HG03025 (cell line): ENCODE results near the gene NCAN.
"Not testable (repeated sequence)": the region's sequence is repeated elsewhere in the genome, so short reads cannot be mapped to it uniquely, and the experiment has no call there.

ENCODE experiments used
- ATAC-seq: cut with Tn5 transposase; IDR thresholded peaks from one replicate; pipeline ENCODE4 v1.9.1; 2021; ENCODE audit warnings: mild to moderate bottlenecking, moderate library complexity; ENCODE audit not compliant: unreplicated experiment, low FRiP score

NCAN gene

DNA sequence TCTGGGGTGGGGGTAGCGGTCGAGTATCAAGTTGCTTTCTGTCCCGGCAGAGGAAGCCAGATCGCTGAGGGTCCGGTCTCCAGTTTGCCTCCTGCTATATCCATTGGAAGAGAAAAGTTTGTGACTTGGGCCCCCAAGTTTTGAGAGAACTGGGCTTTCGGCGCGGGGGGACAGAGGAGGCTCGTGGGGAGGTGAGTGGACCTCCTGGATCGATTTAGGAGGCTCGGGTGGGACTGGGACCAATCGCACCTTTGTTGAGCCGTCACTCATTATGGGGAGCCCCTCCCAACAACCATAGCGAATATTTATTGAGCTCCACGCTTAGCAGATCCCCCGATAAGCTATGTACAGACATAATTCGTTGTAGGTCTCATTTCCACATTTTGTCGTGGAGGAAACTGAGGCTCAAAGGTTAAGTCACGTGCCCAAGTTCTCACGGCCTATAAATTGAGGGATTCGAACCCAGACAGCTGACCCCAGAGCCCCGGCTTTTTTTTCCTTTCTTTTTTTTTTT lies 18.8 kb upstream of the NCAN start:
- no peak for ATAC-seq

DNA sequence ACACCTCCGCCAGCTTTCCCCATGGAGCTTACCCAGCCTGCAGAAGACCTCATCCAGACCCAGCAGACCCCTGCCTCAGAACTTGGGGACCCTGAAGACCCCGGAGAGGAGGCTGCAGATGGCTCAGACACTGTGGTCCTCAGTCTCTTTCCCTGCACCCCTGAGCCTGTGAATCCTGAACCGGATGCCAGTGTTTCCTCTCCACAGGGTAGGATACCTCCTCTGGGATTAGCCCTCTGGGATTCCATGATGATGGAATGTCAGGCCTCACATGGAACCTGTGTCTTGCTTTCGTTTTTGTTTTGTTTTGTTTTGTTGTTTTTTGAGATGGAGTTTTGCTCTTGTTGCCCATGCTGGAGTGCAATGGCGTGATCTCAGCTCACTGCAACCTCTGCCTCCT lies 17.8 kb upstream of the NCAN start:
- no peak for ATAC-seq

DNA sequence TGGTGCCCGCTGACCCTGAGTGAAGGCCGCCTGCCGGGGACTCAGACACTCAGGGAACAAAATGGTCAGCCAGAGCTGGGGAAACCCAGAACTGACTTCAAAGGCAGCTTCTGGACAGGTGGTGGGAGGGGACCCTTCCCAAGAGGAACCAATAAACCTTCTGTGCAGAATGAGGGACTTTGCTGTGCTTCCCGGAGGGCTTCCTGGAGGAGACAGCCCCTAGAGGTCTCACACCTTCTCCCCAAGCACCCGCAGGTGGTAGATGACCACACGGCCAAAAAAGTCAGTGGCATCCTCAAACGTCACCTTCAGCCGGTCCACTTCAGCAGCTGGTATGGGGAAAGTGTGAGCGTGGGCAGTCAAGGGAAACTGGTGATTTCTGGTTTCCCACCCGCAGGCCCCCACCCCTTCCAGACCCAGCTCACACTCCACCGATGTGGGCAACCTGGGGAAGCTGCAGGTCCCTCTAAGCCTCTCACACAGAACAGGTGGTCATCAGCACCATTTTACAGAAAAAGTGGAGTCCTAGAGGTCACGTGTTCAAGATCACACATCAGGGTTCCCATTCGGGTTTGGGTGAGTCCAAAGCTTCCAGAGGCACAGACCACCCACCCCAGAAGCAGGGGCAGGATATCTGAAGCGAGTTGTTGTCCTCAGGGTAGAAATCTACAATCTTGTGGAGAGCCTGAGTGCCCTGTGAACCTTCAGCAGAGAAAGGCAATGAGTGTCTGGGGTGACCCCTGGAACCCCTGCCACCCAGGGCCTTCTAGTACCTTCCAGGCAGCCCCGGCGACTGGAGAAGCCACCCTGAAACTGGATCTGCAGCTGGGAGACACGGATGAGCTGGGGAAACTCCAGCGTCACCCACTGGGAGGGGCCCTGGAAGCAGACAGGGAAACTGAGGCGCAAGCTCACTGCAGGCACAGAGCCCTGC lies 9.8 kb upstream of the NCAN start:
- ATAC-seq = no peak

DNA sequence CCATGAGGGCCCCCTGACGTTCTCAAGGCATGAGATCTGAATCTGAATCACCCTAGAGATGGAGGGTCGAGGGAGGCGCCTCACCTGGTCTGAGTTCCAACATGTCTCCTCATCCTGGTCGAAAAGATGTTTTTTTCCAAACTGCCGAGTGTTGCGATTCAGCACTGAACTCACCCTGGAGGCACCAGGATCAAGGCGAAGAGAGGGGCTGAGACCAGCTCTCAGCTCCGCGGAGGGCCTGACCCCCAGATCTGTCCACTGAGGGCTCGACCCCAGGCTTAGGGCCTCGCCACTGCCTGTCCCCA lies 9.1 kb upstream of the NCAN start:
- peak; percentile 19 for ATAC-seq

DNA sequence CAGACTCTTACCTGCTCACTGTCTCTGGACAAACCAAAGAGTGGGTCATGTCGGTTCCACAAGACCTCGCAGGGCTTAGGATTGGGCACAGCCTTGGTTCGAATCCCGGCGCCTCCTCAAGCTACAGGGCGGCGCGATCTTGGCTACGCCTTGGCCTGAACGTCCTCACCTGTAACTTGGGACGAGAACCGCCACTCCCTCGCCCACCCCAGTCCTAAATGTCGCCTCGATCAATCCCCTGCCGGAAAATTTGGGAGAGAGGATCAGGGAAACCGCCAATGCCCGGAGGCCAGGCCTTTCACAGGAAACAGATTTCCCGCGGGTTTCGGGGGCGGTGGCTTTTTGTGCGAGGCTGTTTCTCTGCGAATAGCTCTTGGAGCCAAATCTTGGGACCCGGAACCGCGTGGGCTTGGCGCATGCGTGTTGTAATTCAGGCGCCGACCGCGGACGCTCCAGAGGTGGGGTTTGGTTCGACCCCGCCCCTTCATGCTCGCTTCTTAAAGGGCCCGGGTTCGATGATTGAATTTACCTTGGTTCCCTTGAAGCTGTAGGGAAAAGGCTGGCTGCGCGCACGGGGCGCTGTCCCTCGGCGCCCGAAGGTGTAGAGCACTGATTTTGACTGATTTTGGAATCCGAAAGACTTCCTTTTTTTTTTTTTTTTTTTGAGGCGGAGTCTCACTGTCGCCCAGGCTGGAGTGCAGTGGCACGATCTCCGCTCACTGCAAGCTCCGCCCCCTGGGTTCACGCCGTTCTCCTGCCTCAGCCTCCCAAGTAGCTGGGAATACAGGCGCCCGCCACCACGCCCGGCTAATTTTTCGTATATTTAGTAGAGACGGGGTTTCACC lies 8.5 kb upstream of the NCAN start, which contains the start of gene NR2C2AP:
Gene NR2C2AP (minus strand): TSS at position 403 of the 845 bp plus-strand sequence. CDS start 354 bp downstream, at position 49.
- peak; percentile 46 for ATAC-seq

DNA sequence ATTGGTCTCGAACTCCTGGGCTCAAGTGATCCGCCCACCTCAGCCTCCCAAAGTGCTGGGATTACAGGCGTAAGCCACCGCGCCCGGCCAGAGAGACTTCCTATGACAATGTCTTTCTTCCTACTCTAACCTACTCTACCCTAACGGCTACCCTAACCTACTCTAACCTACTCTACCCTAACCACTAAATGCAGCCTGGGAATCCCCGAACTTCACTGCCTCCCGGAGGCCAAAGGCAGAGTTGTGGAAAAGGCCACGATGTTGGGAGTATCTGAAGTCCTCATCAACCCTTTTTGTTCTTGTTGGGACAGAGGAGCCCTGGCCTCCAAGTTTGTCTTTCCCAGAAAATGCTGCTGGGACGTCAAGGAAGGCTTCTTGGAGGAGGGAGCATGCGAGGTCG lies 7.6 kb upstream of the NCAN start:
- no peak for ATAC-seq

DNA sequence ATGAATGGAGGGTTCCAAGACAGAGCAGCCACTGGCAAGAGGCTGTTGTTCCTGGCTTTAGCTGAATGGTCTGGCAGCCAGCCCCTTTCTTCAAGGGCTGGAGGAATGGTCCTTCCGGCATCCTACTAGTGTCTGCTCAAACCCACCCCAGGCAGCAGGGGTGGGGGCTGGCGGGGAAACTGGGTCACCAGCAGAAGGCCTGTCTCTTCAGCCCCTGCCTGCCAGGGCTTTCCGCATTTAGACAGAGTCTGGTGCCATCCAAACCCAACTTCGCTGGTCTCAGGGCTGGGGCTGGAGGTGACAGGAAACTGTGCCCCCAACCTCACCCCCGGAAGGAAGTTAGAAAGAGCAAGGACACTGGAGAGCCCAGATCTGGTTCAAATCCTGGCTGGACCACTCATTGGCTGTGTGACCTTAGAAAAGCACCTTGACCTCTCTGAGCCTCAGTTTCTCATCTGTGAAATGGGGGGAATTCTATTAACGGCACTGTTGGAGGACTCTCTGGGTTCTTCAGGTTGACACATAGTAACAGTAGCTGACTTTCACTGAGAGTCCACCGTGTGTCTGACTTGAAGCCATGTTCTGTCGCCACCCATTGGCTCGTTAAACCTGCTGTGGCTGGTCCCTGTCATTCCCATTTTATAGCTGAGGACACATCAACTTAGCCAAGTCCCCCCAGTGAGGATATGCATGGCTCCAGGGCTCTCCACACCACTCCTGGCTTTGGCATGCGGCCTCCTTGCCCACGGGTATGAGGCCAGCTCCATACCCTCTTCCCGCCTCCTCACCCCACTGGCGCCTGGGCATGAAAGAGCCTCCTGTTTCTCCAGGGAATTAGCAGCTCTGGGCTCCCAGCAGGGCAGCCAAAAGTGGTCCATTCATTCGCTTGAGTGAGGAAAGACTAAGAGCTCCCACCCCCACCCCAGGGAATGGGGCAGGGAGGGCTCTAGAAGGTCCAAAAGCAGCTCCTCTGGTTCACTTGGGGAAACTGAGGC lies 6.0 kb upstream of the NCAN start:
- no peak for ATAC-seq

DNA sequence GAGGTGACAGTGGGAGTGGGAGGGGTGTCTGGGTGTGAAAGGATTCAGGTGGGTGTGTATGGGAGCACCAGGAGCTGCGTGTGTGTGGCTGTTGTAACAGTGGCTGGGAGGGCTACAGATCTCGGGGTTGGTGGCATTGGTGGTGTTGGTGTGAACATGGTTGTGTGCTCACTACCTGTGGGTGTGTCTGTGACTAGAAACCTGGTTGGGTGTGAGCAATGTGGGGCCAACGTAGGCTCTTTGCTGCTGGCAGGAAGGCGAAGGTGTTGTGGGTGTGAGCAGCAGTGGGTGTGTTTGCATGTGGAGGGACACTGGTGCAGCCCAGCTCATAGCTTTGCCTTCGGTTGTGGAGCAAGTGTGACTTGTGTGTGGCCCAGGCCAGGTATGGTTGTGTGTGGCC lies 4.8 kb upstream of the NCAN start:
- no peak for ATAC-seq

DNA sequence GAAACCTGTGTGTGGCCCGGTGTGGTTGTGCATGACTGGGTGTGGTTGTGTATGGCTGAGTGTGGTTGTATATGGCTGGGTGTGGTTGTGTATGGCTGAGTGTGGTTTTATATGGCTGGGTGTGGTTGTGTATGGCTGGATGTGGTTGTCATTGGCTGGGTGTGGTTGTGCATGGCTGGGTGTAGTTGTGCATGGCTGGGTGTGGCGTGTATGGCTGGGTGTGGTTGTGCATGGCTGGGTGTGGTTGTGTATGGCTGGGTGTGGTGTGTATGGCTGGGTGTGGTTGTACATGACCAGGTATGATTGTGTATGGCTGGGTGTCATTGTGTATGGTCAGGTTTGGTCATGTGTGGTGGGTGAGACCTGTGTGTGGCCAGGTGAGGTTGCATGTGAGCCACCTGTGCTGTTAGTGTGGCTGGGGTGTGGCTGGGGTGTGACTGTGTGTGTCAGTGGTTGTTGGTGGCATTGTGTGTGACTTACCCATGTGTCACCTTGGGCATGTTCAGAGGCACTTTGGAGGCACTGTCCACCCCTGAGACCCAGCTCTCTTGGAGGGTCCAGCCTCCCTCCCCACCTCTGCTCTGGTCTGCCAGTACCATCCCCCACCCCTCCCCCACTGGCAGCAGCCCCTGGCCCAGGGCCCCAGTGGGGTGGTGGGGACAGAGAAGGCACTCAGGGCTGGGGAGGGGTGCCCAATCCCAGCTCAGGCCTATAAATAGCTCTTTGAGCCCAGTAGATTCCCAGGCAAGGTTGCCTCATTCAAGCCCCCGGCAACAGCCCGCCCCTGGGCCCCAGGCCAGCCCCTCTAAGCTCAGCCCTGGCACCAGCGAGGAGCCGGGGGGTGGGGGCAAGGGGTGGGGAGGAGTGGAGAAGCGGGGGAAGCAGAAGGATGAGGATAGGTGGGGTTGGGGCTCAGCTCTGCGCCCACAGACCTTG lies 3.9 kb upstream of the NCAN start:
- ATAC-seq = no peak

DNA sequence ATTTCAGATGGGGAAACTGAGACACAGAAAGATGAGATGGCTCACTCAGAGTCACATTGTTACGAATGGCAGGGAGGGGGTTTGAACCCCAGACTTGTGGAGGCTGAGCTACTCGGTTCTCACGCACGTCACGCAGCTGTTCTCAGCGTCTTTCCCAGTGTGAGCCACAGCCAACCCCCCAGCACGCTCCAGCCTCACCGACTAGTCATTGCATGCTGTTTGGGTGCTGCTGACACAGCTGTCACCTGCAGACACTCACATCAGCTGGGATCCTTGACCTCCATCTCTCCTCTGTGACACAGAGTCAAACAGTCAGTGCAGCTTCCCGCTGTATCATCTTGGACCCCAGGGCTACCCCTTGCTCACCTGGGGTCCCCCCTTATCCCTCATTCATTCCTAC lies 2.4 kb upstream of the NCAN start:
- ATAC-seq = no peak

DNA sequence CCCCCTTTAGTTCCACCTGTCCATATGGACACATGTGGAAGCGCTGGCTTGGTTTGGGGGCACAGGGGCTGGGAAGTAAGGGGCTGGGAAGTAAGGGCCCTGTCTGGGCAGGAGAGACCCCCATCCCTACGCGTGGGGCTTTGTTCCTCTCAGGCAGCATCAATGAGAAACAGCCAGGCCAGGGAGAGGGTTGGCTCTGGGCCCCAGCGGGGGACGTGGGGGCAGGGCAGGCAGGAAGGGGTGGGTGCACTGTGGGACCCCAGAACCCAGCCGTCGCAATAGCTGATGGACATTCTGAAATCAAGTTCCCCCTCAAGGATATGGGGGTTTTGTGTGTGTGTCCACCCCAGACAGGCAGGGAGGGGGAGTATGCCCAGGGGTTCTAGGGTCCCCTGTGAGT lies 1.2 kb downstream of the NCAN start:
- ATAC-seq = no peak

DNA sequence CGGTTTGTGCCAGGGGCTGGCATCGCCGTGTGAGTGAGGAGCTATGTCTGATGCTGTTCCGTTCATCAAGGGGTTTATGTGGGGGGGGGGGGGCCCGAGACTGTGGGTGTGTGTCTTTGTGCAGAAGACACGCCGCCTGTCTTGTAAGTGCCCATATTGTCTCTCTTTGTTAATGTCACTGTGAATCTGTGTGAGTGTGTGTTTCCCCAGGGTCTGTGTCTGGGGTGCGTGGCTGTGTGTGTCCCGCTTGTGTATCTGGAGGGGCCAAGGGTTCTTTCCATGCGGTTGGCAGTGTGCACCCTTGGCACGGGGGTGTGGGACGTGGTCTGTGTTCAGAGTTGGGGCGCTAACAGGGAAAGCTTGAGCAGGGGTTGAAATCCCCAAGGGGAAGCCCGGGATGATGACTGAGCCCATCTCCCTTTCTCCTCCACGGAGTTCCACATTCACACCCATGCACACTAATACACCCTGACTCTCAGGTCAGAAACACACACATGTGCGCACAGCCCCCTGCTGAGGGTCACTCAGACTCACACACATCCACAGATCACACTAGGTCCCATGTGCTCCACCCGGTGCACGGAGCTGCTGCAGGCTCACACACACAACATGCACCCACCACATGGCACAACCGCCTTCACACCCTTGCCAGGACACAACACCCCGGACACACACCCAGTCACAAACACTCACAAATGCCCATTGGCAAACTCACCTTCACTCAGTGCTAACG lies 1.8 kb downstream of the NCAN start:
- ATAC-seq = no peak

DNA sequence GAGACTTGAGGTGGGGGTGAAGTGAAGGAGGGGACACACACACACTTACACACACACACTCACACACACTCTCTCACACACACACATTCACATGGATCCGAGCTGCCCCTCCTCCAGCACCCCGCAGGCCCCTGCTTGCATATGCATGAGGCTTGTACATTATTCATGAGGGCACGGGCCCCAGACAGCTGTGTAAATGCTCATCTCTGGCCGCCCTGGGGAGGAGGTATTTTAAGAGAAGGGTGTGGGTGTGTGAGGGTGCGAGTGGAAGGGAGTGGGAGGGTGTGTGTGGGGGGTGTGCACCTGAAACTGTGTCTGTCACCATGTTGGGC lies 2.4 kb downstream of the NCAN start:
- no peak for ATAC-seq

DNA sequence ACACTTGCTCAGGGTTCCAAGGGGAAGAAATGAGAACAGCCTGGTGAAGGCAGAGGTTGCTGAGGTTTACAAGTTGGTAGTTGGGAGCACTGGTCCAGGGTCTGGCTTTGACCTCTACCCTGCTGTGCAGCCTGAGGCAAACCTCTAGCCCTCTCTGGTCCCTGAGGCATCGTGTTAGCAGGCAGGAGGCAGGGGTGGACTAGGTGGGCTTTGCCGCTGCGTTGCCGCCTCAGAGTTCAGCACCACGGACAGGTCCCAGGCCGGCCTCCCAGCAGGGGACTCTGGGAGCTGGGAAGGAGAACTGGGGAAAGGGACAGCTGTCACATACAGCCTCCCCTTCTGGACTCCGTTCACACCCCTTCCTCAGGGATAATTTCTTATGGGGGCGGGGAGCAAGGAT lies 3.1 kb downstream of the NCAN start:
- no peak for ATAC-seq

DNA sequence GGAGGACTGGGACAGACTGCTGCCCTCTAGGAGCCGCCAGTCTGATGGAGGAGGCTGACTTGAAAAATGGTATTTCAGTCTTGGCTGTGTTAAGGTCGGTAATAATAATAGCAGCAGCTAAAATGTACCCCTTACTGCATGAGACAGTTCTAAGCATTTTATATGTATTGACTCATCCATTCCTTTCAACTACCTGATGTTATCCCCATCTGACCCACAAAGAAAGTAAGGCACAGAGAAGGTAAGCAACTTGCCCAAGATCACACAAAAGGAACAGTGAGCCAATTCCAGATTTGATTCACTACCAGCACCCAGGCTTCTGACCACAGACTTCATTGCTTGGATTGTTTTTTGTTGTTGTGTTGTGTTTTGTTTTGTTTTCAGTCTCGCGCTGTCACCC lies 4.0 kb downstream of the NCAN start:
- no peak for ATAC-seq

DNA sequence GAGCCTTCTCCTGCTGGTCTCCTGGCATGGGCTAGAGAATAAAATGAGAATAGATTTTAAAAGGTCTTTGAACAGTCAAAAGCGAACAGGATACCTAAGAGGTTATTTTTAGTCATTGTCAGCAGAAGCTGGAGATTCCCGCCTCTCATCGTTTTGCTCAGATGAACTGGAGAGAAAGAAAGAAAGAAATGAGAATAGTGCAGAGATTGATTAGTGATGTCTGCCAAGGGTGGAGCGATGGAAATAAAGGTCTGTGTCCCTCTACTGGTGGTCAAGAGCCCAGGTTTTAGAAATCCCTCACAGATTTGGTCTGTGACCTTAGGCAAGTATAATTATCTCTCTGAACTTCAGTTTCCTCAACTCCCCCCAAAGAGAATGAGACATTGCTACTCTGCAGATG lies 5.3 kb downstream of the NCAN start:
- ATAC-seq = no peak

DNA sequence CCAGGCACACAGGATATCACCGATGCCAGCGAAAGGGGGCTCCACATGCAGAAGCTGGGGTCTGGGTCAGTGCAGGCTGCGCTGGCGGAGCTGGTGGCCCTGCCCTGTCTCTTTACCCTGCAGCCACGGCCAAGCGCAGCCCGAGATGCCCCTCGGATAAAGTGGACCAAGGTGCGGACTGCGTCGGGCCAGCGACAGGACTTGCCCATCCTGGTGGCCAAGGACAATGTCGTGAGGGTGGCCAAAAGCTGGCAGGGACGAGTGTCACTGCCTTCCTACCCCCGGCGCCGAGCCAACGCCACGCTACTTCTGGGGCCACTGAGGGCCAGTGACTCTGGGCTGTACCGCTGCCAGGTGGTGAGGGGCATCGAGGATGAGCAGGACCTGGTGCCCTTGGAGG lies 7.2 kb downstream of the NCAN start:
- ATAC-seq = no peak

DNA sequence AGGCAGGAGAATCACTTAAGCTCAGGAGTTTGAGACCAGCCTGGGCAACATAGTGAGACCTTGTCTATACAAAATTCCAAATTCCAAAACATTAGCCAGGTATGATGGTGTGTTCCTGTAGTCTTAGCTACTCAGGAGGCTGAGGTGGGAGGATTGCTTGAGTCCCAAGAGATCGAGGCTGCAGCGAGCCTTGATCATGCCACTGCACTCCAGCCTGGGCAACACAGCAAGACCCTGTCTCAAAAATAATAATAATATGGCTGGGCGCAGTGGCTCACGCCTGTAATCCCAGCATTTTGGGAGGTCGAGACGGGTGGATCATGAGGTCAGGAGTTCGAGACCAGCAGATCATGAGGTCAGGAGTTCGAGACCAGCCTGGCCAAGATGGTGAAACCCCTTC lies 9.2 kb downstream of the NCAN start:
- not testable (repeated sequence) for ATAC-seq

DNA sequence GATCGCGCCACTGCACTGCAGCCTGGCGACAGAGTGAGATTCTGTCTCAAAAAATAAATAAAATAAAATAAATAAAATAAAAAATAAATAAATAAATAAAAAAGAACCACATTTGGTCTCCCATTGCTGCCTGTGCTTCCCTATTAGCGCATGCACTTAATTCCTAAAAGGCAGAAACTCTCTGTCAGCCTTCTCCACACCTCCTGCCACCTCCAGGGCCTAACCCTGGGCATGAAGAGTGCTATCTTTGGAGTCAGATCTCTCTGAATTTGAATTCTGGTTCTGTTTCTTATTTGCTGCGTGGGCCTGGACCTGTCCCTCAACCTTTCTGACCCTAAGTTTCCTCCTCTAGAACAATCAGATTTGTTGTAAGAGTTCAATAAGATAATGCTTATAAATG lies 11.3 kb downstream of the NCAN start:
- no peak for ATAC-seq
